HG02571 (cell line): Measurements from ENCODE around the gene STARD5.
"Not testable (repeated sequence)": the region's sequence is repeated elsewhere in the genome, so short reads cannot be mapped to it uniquely, and the experiment has no call there.

Experiments
- ATAC-seq: cut with Tn5 transposase; IDR thresholded peaks from one replicate; pipeline ENCODE4 v1.9.1; 2021; ENCODE audit warnings: mild to moderate bottlenecking, moderate library complexity; ENCODE audit not compliant: unreplicated experiment

Gene STARD5

DNA sequence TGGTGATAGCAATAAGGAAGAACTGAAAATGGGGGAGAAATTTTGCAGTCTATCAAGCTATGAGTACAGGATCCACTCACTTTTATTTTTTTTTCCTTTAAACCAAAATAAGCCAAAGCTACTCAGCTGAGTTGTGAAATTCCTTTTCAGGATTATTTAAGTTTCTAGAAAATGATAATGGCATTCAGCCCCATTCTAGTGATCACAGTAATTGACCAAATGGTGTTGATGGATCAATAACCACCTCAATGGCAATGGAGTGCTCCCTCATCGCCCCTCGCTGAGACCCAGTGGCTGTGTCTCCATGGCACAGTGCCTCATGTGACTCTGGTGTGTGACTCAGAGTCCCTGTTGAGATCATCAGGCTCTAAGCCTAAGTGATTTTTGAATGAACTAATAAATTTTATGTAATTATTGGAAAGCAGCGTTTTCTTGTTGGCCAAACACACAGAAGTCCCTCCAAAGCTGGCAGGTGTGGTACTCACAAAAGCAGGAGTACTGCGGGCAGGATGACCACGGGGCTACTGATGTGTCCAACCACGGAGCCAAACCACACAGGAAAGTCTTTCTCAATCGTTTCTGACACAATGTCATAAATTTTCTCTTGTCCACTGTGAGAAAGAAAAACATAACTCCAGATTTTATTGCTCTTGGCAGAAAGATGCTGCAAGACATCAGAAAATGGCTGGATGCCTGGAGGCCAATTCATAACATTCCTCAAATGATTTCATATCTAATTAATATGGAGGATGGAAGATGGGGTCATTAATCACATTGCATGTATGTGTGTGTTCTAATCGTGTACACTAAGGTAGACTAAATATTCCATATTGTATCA lies 14.4 kb upstream of the STARD5 start:
- no peak for ATAC-seq

DNA sequence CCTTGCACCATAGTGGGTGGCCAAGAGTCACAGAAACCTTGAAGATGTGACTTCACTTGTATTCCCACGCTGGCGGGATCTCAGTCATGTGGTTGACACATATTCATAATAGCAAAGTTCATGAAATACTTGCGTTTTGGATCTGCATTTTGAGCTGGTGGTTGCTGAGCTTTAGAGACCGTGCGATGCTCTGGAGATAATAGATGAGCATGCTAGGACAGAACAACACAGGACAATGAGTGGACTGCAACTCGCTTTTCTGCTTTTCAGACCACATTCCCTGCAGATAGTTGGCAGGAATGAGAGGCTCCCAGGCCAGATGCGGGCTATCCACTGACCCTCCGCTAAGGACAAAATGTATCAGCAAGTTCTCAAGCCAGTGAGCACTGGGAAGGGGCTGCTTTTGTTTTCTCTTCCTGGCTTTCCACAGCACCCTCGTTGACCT lies 13.8 kb upstream of the STARD5 start:
- ATAC-seq: no peak

DNA sequence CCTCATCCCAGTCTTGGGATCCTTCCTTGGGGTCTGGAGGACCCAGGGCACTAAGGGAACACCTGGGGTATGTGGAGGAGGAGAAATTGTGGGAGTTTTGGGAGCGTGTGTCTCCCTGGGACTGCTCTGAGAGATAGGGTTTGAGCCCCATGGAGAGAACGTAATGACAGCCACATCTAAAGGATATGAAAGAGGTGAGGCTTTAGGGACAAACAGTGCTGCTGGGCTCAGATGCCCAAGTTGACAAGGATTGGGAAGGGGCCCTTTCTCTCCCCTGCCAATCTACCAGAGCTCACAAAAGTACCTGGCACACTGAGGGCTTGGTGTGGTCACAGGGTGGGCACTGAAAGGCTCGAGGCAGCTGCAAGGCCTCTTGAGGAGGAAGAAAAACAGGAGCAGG lies 13.3 kb upstream of the STARD5 start:
- ATAC-seq: no peak

DNA sequence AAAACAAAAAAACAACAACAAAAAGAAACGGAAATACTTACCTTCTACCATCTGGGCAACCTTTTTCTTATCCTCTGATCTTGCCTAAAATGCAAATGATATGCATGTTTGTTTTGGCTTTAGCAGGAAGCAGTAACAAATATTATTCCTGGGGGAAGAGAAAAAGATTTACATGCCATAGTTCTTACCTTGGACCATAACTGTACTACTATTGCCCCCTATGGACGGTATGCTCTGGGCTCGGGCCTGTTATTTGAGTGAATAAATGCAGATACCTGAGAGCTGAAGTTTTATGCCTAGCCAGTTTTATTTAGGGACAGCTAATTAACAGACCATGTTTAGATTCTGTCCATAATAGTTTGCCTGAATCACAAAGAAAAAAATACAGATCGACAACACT lies 12.6 kb upstream of the STARD5 start:
- ATAC-seq: no peak

DNA sequence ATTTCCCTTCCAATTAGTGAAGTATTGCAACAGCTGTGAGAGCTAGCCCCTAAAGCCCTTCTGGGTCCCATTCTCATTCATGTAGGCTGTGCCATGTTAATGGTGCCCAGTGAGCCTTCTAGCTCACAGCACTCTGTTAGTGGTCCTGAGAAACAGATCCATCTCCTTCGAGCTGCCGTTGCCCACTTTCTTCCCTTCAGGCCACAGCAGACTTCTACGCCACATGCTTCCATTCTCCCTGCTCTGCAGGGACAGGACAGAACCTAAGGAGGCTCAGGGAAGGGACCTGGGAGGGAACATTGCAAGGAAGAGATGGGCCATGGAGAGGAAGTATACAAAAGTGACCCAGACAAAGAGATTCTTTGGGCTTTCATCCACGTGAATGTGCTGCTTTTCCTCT lies 11.7 kb upstream of the STARD5 start:
- no peak for ATAC-seq

DNA sequence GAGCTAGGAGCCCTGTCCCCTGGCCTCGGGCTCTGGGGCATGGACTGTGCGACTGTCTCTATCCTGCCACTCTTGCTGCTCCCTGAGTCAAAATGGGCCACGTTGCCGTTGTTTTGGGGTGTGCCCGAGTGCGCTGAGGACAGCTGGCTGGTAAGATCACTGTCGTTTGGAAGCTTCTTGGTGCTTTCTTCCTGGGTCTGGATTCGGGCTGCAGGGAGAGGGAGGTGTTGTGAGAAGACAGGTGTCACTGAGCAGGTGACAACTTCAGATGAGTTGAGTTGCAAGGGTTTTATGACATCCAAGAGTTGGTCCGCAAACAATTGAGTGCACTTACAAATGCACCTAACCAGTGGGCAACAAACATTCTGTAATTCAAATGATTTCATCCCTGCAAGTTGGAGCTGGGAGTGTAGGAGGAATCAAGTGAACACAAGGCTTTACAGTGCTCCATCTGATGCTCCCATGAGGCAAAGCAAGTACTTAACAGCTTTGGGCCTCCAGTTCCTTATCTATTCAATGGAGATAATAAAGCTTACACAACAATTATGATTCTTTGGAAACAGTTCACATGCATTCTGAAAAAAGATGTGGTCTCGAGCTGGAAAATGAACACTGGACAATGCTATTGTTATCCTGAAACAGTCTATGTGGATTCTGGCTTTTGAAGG lies 11.0 kb upstream of the STARD5 start:
- no peak for ATAC-seq

DNA sequence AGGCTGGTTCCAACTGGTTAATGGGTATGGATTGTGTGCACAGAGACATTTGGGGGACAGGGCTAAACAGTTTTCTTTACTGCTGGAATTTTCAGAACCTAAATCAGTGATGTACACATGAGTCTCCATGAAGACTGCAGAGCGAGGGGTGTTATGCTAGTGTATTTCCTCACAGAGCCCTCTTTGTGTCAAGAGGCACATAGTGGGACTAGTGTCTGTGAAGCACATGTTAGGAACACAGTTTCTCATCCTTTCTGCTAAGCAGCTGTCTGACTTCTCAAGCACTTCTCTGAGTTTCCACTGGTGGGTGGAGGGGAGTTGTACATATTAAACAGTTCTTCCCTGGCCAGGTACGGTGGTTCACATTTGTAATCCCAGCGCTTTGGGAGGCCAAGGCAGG lies 9.4 kb upstream of the STARD5 start:
- ATAC-seq: no peak

DNA sequence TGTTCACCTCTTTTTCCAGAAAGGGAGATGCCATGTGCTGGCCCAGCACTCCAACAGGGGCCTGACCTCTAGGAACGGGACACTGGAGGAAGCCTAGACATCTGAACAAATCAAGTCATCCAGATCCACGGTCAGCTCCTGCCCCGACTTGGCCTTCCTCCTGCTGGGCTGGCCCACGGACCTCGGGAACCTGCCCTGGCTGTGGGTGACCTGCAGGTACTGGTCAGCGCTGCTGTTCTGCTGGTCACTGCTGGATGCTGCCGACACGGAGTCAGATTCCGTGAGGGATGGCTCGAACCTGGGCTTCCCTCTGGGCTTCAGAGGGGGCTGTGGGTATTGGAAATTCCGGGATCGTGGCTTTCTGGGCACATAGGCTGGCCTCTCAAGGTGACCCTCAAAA lies 8.4 kb upstream of the STARD5 start:
- ATAC-seq: no peak

DNA sequence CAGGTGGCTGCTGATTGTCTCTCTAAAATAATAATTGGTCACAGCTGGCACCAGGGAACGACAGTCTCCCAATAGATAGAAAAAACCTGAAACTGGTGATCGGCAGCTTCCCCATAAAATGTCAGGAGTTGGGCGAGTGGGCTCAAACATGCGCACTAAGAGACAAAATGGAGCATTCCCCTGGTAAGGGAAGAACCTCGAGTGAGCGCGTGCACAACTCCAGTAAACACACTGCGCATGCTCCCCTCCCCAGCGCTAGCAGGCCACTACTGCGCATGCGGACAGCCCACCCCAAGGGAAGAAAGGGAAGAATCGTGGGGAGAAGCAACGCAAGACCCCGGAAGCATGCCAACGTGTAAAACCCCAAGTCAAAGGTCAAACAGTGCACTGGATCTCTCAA lies 7.7 kb upstream of the STARD5 start:
- ATAC-seq: no peak

DNA sequence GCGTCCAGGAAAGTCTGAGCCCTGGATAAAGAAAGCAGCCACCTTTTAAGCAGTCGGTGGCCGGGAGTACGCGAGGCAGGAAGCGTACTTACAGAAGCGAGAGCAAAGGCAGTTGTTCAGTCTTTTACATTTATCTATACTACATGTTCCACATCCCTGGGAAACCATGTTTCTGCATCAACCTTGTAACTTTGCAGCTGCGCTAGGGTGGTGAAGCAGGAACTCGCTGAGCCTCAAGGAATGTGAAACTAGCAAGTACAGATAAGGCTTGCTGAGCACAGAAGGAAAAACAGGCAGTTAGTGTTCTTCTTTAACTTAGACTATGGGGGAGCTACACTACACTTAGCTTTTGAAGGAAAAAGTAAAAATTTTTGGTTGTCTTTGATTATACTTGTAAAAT lies 7.2 kb upstream of the STARD5 start:
- ATAC-seq: not testable (repeated sequence)

DNA sequence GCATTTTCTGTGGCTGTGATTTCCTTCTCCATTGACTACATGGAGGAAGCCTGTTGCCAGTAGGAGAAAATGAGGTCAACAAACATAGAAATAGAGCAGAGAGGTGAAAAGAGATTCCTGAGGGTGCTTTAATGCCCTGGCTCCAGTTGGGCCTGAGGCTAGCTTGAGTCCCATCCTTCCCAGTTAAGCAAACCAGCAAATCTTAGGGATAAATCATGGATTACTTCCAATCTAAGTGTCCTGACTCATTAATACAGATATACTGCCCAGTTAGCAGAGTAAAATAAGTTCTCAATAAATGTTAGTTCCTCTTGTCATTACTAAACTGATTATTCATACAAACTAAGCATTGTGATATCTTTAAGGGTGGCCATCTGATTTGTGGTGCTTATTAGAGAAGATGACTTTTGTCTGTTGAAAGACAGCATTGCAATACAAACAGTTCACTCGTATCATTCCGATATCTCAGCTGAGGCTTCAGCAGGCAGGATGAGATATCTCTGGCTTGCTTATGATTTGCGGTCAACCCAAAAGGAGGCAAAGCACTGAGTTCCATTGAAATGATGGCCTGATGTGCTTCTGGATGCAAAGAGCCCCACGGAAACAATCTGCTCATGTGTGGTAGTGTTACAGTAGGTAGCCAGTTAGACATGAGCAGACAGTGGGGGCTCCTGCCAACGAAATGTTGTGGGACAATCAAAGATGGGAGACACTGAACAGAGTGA lies 6.6 kb upstream of the STARD5 start:
- no peak for ATAC-seq

DNA sequence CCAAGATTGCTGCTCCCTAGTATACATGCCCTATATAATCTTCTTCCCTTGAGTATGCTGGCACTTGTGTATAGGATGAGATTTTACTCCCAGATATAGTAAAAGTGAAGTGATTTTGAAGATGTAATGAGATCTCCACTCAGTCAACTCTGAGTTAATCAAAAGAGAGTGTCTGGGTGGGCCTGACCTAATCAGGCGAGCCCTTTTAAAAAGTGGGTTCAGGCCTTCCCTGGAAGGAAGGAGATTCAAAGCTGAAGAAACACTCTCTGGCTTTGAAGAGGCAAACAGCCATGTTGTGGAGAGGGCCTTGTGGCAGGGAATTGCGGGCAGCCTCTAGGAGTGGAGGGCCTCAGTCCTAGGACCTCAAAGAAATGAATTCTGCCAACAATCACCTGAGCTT lies 5.5 kb upstream of the STARD5 start:
- no peak for ATAC-seq

DNA sequence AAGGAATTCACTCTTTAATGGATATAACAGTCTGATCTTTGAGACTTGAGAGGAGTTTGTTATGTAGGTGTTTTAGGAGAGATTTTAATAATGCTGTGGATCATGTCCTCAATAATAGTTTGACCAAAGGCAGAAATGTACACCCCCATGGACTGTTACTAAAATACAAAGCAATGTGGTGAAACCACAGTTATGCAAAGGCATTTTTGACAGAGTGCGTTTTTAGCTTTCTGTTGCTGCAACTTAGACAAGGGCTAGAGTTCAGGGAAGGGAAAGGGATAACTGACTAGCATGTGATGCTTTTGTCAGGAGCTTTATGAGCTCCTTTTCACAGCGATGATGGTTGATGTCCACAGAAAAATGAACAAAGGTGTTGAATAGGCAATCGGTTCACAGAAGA lies 3.6 kb upstream of the STARD5 start:
- ATAC-seq: no peak

DNA sequence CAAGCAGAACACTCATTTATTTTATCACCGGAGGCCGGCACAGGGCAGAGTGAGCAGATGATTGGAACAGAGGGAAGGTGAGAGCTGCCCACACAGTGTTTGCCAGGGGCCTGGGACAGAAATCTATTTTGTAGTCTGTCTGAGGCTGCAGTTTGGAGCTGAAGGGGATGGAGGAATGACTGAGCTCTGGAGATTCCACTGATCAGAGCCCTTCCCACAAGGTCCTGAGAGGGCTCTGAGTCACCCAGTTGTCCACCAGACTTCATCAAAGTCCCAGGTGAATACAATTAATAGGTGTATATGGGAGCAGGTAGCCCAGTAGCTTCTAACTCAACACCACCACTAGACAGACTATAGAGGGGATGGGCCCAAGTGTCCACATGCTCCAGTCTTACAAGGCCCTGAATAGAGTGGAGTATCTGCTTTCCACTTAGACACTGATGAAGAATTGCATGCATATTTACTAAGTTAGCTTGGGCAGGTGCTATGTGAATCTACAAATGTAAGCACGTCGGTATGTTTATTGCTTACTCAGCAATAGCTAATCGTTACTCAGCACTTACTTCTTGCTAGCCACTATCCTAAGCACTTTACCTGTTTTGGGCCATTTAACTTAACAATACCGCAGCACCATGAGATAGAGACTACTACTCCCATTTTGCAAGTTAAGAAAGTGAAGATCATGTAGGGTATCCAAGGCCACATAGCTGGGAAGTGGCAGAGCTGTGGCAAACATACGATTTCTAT lies 2.7 kb upstream of the STARD5 start:
- ATAC-seq: no peak

DNA sequence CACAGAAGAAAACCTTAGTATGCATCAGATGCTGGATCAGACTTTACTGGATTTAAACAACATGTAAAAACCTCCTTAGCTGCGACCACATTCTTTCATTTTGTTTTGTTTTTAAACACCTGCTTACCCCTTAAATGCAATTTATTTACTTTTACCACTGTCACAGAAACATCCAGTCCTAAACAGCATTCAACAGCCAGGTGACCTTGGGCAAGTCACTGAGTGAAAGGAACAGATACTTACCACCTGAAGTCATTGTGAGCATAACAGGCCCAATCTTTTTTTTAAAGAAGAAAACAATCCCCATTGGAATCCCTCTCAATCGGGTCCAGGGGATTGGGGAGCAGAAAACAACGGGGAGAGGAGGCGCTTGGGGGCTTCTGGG lies 390 bp downstream of the STARD5 start:
- no peak for ATAC-seq

DNA sequence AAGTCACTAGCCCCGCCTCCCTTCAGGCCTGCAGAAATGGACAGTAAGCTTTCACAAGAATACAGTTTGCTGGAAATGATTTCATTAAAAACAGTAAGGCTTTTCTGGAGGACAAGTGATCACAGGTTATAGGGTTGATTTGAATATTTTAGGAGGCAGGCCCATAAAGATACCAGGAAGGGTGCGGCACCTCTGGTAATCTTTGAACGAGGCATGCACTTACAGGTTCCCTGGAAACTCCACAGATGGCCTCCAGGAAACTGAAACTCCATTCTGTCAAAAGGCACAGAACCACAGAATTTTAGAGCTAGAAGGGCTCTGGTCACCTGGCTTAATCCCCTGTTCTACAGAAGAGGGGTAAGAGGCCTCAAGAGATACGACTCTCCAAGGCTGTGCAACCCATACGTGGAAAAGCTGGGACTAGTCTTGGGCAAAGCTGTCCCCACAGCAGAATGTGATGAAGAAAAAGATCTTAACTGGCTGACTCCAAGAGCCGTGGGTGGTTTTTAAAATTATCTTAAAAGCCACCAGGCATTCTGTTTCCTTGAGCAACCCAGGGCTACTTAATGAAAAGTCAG lies 1.2 kb downstream of the STARD5 start:
- ATAC-seq: no peak

DNA sequence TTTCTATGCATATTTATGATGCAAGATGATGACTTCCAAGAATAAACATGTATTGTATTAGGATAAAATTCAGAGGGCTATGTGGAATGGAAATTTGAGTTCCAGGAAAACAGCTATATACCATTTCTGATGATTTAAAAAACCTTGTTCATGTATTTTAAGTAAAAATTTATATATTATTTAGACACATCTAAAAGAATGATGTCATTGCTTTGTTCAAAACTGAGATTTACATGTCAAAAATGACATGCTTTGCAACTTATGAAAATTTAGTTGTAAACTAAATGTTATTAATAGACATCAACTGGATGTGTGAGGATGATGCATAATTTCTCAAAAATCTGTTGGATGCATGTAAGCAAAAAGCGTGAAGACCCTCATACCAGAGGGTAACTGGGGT lies 2.3 kb downstream of the STARD5 start:
- ATAC-seq: no peak

DNA sequence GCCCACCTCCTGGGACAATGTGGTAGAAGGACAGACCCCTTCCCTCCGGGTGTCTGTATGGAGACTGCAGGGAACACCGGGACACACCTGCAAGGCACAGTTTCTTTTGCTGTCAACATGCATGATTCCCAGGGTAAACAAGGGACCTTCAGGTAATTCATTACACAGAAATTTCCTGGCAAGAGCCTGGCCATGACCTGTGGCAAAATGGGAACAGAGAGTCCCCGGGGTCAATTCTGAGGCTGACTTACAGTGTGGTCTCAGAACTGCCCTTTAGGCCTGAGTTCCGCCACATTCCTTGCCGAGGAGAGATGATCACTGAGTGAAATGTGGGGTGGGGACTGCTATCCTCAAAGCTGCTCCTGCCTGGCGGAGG lies 6.3 kb downstream of the STARD5 start:
- no peak for ATAC-seq

DNA sequence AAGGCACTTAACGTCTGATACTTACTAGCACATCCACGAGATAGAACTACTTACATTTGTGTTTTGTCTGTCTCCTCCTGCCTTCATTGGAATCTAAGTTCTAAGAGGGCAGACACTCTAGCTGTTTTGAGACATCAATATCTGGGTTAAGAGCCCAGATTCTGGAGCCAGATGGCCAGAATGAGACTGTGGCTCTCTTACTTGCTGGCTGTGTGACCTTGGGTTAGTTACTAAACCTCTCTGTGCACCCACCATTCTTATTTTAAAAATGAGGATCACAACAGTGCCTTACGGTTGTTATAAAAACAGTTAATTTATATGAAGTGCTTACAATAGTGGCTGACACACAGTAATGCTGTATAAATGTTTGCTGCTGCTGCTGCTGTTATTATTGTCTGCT lies 7.7 kb downstream of the STARD5 start:
- no peak for ATAC-seq

DNA sequence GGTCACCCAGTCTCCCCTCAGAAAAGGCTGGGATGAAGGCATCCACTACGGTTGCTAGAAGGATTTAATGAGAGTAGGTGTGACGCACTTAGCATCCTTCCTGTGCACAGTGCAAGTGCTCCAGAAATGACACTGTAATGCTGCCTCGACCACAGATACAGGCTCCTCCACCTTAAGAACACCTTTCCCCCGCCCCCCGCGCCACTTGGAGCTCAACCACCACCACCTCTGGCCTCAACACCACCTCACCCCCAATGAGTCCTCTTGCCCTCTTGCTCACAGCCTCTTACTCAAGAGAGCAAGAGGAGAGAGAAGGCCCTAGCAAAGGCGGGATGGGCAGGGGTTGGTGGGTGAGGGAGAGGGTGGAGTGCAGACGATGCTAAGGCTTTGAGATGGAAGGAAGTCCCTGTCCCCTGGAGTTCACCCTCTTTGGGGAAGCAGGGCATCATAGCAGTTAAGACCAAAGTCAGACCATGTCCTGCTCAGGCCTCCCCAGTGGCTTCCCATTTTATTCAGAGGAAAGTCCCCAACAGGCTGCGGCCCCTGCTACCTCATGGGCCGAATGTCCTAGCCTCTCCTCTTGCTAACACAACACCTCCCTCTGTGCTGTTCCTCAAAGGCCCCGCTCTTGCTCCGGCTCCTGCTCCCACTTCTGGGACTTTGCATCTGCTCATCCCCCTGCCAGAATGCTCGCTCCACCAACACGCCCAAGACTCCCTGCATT lies 8.3 kb downstream of the STARD5 start:
- ATAC-seq: no peak
